Measurements from ENCODE around the gene TAAR8. TPM values are rescaled to one million over a fixed set of nuclear protein-coding genes. Genes with fewer than 3 reads are reported as not detected.
"Not testable (repeated sequence)": the region's sequence is repeated elsewhere in the genome, so short reads cannot be mapped to it uniquely, and the experiment has no call there.

Gene TAAR8
- total RNA-seq, 1 donor from 2014 or later: not detected

DNA sequence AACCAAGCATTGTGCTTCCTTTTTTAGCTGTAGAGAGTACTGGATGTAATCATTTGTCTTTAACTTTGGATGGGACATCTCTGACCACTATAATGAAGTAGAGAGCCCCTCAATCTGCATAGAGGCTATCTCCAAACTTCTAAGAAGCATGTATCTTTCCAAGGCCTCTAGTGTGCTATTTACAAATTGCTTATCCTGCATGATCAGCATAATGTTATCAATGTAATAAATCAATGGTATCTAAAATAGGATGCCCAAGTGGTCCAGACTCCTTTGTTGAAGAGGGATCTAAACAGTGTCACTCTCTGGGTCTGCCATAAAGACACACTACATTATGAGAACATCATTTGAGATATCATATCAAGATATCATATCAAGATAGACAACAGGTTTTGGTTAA is 7.6 kb upstream of the TAAR8 start:
- DNase-seq (ENCODE audit: low read depth, low spot score): no peak

DNA sequence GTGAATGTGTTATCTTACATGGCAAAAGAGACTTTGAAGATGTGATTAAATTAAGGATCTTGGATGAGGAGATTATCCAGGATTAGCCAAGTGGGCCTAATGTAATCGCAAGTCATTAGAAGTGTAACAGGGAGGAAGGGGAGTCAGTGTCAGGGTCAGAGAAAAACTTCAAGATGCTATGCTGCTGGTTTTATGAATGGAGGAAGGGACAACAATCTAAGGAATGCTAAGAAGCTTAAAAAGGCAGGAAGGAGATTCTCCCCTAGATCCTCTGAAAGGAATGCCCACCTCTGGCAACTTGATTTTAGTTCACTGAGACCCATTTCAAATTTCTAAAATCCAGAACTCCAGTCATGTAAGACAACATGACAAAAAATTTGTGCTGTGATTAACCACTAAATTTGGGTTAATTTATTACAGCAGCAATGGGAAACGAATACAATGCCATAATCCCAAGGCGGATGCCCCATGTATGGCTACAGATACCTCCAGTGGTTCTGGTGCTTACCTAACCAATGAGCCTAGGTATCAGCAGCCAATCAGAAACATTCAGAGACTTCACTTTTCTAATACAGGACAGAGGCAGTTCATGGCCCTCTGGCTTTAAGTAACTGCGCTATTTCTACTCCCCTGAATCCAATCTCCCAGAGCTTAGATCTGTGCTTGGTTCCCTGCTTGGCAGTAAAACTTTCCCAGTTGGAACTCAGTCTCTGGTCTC is 3.6 kb upstream of the TAAR8 start:
- no peak for DNase-seq (ENCODE audit: low read depth, low spot score)

DNA sequence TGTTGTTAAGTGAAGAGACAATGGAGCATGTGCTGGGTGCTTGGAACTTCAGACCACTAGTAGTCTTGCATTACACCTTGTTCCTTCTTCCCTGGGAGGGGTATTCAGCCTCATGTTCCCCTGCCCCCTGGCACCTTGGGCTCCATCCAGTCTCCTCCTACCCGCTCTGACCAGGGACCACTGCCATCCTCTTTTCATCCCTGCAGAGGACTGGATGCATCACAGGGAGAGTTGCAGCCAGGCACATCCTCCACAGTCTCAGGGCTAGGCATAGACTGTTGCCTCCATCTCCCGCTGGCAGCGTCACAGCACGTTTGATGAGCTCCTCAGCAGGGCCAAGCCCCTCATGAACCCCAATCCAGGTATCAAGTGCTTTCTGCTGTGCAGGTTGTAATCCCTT is 1.3 kb upstream of the TAAR8 start:
- DNase-seq (ENCODE audit: low read depth, low spot score): no peak

DNA sequence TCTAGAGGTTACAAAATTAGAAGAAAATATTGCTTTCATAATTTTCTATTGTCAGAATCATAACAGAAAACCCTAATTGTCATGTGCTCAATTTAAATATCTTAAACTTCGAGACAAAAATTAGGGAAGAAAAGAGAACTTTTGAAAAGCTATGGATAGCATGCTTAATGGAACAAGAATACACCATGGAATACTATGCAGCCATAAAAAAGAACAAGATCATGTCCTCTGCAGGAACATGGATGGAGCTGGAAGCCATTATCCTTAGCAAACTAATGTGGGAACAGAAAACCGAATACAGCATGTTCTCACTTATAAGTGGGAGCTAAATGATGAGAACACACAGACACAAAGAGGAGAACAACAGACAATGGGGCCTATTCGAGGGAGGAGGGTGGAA is 7.6 kb downstream of the TAAR8 start:
- DNase-seq (ENCODE audit: low read depth, low spot score): not testable (repeated sequence)

DNA sequence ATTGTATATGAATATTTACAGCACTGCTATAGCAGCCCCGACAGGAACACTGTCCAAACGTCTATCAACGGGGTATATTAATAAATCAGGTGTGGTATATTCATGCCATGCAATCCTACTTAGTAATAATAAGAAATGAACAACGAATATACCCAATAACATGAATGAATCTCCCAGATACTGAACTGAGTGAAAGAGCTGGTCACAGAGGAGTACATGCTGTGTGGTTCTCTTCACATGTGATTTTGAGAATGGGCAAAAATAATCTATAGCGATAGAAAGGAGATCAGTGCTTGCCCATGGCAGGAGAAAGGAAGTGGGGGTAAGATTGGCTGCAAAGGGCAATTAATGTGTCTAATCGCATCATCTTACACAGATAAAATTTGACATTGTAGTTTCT is 13.9 kb downstream of the TAAR8 start:
- no peak for DNase-seq (ENCODE audit: low read depth, low spot score)

DNA sequence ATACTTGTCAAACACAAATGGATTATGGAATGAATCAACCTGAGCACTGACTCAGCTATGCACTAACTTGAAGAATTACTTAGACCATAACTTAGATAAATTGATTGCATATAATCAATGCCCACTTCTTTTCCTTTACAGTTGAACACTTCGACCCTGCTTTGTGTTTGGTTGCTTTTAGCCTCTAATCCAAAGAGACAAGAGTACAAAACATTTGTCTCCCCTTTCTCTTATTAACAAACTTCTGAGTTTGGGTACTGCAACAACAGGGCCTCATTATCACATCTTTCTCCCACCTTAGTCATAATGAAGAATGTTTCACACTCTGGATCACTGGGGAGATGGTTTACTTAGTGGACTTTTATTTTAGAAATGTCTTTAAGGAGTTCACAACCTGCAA is 15.1 kb downstream of the TAAR8 start:
- DNase-seq (ENCODE audit: low read depth, low spot score): no peak

DNA sequence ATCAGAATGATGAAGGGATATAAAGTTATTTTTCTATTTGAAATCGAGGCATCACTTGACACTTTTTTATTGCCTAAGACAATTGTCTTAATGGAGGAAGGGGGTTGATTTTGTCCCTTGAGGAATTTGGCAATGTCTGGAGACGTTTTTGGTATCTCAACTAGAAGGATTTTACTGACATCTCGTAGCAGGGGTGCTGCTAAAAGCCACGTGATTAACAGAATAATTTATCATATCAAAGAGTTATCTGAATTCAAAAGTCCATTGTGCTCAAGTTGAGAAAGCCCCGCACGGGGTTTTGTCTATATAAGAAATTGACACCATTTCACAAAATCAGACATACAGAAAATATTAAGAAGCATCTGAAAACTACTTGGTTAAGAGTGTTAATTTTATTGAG is 16.1 kb downstream of the TAAR8 start:
- no peak for DNase-seq (ENCODE audit: low read depth, low spot score)

DNA sequence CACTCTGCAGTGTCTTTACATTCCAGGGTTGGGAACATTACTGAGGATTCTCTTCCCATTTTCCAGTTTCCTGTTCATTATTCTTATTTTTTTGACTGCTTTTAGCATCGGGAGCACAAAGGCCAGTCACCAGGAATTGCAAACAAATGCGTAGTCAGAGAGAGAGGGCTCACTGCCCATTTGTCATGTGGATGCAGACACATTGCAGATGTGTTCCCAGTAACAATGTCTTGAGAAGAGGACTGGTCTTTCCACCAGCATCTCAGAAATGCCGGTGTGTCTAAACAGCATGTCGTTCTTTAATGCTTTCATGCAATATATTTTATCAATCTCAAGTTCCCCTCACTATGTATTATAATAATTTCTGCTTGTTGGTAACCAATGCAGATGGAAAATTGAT is 16.7 kb downstream of the TAAR8 start:
- DNase-seq (ENCODE audit: low read depth, low spot score): no peak

DNA sequence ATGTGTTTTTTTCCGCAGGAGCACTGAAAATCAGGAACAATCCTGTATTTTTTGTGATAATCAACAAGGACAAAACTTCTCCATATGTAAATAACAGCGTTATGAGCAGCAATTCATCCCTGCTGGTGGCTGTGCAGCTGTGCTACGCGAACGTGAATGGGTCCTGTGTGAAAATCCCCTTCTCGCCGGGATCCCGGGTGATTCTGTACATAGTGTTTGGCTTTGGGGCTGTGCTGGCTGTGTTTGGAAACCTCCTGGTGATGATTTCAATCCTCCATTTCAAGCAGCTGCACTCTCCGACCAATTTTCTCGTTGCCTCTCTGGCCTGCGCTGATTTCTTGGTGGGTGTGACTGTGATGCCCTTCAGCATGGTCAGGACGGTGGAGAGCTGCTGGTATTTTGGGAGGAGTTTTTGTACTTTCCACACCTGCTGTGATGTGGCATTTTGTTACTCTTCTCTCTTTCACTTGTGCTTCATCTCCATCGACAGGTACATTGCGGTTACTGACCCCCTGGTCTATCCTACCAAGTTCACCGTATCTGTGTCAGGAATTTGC is 17.8 kb downstream of the TAAR8 start, which contains the start of gene TAAR6:
TSS of gene TAAR6 (plus strand) at position 102 of the 557 bp plus-strand sequence. CDS start at position 102, 0 bp downstream.
- no peak for DNase-seq (ENCODE audit: low read depth, low spot score)

DNA sequence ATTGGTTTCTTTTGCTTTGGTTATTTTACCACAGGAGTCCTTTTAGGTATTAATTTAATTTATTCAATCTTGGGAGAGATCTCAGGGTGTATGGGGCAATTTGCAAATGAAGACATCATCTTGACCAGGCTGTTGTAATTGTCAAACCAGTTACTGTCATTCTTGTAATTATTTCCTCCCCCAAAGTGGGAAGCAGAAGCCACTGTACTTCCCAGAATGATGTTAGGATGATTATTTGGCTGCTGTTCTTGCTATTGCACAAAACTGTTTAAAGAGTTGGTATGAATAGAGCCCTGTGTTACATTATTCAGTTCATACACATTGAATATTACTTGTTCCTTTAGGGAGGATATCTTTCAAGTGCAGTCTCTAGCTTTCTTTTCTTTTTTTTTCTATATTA is 19.3 kb downstream of the TAAR8 start:
- DNase-seq (ENCODE audit: low read depth, low spot score): no peak

DNA sequence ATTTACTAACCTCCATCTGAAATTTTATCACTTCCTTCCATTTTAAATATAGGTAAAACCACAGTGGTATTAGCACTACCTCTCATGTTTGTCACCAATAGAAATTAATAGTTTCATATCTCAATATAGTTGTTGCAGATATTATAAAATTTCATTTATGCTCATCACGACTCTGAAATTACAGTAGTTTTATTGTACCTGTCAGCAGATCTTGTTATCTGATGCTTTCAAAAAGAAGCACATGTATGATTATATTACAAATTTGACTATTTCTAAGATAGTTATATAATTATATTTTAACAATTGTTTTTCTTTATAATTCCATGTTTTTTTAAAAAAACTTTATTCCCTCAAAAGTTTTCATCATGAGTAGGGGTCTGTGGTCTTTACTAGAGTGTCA is 32.2 kb downstream of the TAAR8 start:
- DNase-seq (ENCODE audit: low read depth, low spot score): no peak

DNA sequence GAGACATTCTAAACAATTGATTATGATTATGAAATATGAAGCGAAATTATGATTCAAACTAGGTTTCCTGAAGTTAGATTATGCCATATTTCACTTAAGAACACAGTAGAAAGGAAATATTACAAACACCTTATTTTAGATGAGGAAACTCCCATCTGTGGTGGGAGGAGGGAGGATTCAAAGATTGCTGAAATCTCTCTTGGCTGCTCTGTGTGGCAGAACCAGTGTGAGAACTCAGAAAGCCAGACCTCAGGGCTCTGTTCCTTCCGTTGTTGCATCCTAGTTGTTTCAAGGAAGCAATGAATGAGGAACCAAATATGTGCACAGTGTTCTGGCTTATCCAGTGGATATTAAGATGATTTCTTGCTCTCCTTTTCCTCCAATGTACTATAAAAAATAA is 35.0 kb downstream of the TAAR8 start:
- DNase-seq (ENCODE audit: low read depth, low spot score): no peak

DNA sequence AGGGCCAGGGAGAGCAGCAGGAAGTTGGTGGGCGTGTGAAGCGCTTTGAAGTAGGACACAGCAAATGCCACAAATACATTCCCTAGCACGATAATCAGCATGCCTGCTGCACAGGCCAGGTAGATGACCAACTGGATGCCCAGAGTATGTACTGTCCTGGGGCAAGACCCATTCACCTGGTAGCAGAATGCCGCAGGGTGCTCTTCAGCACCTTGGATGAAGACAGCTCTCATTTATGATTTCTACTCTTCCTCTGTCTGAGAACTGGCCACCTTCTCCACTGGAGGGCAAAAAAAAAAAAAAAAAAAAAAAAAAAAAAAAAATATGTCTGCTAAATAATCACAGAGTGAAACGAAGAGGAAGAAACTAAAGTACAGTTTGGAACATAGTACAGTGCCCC is 37.0 kb downstream of the TAAR8 start, which contains the start of gene TAAR5:
TSS of gene TAAR5 (minus strand) at position 288 of the 400 bp plus-strand sequence. CDS start at position 233, 55 bp downstream.
- DNase-seq (ENCODE audit: low read depth, low spot score): no peak

DNA sequence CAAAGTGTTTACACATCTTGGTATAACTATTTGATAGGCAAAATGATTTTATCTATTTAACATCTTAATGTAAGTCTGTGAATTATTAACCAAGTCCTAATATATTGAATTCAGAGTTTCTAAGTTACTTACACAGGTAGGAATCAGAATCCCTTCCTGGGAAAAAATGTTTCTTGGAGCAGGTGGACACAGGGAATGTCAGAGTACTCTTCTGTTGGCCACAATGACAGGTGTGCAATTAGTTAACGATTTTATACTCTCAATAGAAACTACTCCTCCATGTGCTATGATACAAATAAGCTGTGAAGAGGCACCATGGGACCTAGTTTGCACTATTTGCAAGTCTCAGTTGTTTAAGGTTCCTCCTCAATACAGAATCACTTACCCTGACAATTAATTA is 37.9 kb downstream of the TAAR8 start:
- DNase-seq (ENCODE audit: low read depth, low spot score): no peak

DNA sequence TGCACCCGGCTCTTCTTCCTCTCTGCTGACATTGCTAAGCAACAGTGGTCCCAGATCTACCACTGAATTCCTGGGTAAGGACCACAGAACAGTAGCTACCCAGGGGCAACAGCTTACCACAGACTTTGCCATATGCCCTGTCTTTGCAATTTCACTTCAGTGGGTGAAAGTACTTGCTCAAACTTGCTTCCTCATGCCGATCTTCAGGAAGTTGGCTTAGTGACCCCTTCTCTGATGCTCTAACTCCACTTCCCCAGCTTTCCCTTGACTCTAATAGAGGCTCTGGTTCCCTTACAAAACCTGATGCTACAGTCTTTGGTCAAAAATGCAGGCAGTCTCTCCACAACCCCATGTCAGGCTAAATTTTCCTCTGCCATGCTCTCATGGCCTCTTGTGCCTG is 40.4 kb downstream of the TAAR8 start:
- no peak for DNase-seq (ENCODE audit: low read depth, low spot score)

DNA sequence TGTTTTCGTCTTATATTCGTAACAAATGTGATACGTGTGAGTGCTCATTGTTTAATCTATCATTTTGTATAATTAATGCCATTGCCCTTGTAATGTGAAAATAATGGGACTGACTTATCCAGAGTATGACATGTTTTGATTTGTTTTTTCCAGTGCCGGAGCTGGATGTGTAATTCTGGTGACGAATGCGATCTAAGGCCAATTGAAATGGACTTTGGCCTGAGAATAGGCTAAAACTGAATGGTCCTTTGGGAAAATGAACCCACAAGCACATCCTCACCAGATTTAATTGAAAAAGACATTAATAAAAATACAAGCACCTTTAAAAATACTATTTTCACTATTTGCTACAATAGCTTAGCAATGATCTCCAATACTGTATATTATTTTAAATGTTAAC is 43.7 kb downstream of the TAAR8 start:
- no peak for DNase-seq (ENCODE audit: low read depth, low spot score)

DNA sequence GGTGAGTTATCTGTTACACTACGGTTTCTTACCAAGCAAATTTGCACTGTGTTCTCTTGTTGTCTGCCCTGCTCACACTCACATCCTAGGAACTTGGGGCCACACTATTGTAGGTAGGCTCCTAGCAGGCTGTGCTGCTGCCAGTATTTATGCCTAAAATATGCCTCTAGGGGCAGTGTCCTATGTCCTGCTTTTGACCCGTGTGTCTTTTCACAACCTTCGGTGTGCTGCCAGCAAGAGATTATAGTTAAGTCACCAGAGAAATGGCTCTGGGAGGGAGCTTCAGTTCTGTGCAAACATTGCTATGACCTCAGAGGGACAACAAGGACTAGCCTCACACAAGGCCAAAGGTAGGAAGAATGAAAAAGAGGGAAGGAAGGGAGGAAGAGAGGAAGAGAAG is 46.0 kb downstream of the TAAR8 start:
- no peak for DNase-seq (ENCODE audit: low read depth, low spot score)

DNA sequence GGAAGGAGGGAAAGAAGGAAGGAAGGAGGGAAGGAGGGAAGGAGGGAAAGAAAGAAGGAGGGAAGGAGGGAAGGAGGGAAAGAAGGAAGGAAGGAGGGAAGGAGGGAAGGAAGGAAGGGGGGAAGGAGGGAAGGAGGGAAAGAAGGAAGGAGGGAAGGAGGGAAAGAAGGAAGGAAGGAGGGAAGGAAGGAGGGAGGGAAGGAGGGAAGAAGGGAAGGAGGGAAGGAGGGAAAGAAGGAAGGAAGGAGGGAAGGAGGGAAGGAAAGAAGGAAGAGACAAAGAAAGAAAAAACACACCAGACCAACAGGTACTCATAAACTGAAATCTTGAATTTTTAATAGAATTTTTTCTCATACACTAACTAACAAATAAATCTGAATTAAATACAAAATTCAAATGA is 48.4 kb downstream of the TAAR8 start:
- DNase-seq (ENCODE audit: low read depth, low spot score): not testable (repeated sequence)

Other genes starting within 250 kb of the TAAR8 start
- 0.07 and 0.18 TPM in 2 replicates for gene MOXD1, start 151.2 kb upstream of the TAAR8 start, total RNA-seq
- 54.1 and 73.0 TPM in 2 replicates for gene STX7, start 39.6 kb upstream of the TAAR8 start, total RNA-seq
- not detected in 2 replicates for gene TAAR9, start 14.4 kb upstream of the TAAR8 start, total RNA-seq
- gene TAAR6, start 17.6 kb downstream of the TAAR8 start, total RNA-seq: not detected in 2 replicates
- not detected in 2 replicates for gene TAAR5, start 37.1 kb downstream of the TAAR8 start, total RNA-seq
- gene TAAR2, start 71.6 kb downstream of the TAAR8 start, total RNA-seq: not detected in 2 replicates
- not detected in 2 replicates for gene TAAR1, start 106.5 kb downstream of the TAAR8 start, total RNA-seq
- not detected in 2 replicates for gene VNN1, start 161.4 kb downstream of the TAAR8 start, total RNA-seq
- gene VNN2, start 205.2 kb downstream of the TAAR8 start, total RNA-seq: not detected in 2 replicates
- 6.9 and 8.5 TPM in 2 replicates for gene SLC18B1, start 246.0 kb downstream of the TAAR8 start, total RNA-seq